Medulla oblongata (tissue), 1 donor: ENCODE results near the gene TMC1.
A peak's percentile ranks its signal among the peaks of the same experiment; 100 is the strongest.

Experiments used
- DNase-seq: peaks from one replicate; pipeline ENCODE4 v3.0.0-alpha.2; 2015; ENCODE audit errors: extremely low spot score

The TMC1 gene

GRCh38 chr9:72575666-72576065, 54.3 kb downstream of the TMC1 start:
- DNase-seq: no peak

- DNase-seq: no peak
Observed at GRCh38 chr9:72576087-72576486, 54.7 kb downstream of the TMC1 start.

- DNase-seq: no peak
Observed at GRCh38 chr9:72577212-72577753, 55.9 kb downstream of the TMC1 start.

- DNase-seq: no peak
Observed at GRCh38 chr9:72579190-72579589, 57.8 kb downstream of the TMC1 start.

GRCh38 chr9:72579880-72580550, 58.6 kb downstream of the TMC1 start:
- DNase-seq: no peak

GRCh38 chr9:72581694-72582093, 60.3 kb downstream of the TMC1 start:
- no peak for DNase-seq

GRCh38 chr9:72583370-72583769, 62.0 kb downstream of the TMC1 start:
- DNase-seq: no peak

GRCh38 chr9:72586388-72587130, 65.2 kb downstream of the TMC1 start:
- peak; percentile 50 for DNase-seq

GRCh38 chr9:72588336-72588735, 66.9 kb downstream of the TMC1 start:
- peak; percentile 61 for DNase-seq

GRCh38 chr9:72589667-72590521, 68.5 kb downstream of the TMC1 start:
- DNase-seq: no peak

- no peak for DNase-seq
Observed at GRCh38 chr9:72590824-72591223, 69.4 kb downstream of the TMC1 start.

GRCh38 chr9:72592502-72593403, 71.3 kb downstream of the TMC1 start:
- DNase-seq: peak; percentile 85

- no peak for DNase-seq
Observed at GRCh38 chr9:72596451-72597180, 75.2 kb downstream of the TMC1 start.

GRCh38 chr9:72597181-72597517, 75.7 kb downstream of the TMC1 start:
- DNase-seq: no peak

GRCh38 chr9:72597601-72598000, 76.2 kb downstream of the TMC1 start:
- no peak for DNase-seq

GRCh38 chr9:72598639-72599038, 77.2 kb downstream of the TMC1 start:
- no peak for DNase-seq

GRCh38 chr9:72599874-72600534, 78.6 kb downstream of the TMC1 start:
- DNase-seq: no peak

- no peak for DNase-seq
Observed at GRCh38 chr9:72600671-72601070, 79.3 kb downstream of the TMC1 start.

GRCh38 chr9:72601615-72602014, 80.2 kb downstream of the TMC1 start:
- no peak for DNase-seq

GRCh38 chr9:72612449-72612848, 91.0 kb downstream of the TMC1 start:
- no peak for DNase-seq
